HEK293T (cell line): Measurements from ENCODE around the gene U2AF2.

Source experiments
- CTCF ChIA-PET: fragments of 350-600 bp; formaldehyde crosslinking; extraction: SDS; loops from one replicate; lab custom pipeline; 2021; ENCODE audit warnings: antibody characterized with exemption, inconsistent platforms; lab: Yijun Ruan, JAX
- POLR2A ChIA-PET: fragments of 350-600 bp; formaldehyde crosslinking; extraction: SDS; loops from one replicate; lab custom pipeline; 2020; ENCODE audit warnings: antibody characterized with exemption, inconsistent platforms; lab: Yijun Ruan, JAX
- DNase-seq: peaks from one replicate; pipeline ENCODE4 v3.0.0; 2012; ENCODE audit warnings: mixed read lengths; ENCODE audit errors: extremely low spot score
- ARNT ChIP-seq: fragments of 450-650 bp; IDR thresholded peaks from 2 replicates; pipeline ENCODE4 v1.6.1; 2017; ENCODE audit warnings: mild to moderate bottlenecking
- BHLHE40 ChIP-seq: fragments of 450-650 bp; IDR thresholded peaks from 2 replicates; pipeline ENCODE4 v1.6.1; 2016; ENCODE audit warnings: mild to moderate bottlenecking, moderate library complexity, borderline replicate concordance
- CTBP1 ChIP-seq: fragments of 450-650 bp; IDR thresholded peaks from 2 replicates; pipeline ENCODE4 v1.6.1; 2016; ENCODE audit warnings: borderline replicate concordance
- ELF4 ChIP-seq: fragments of 450-650 bp; IDR thresholded peaks from 2 replicates; pipeline ENCODE4 v1.6.1; 2017; ENCODE audit warnings: antibody characterized with exemption
- FOXA1 ChIP-seq: fragments of 450-650 bp; IDR thresholded peaks from 2 replicates; pipeline ENCODE4 v1.6.1; 2016; ENCODE audit warnings: mild to moderate bottlenecking
- FOXM1 ChIP-seq: fragments of 450-650 bp; IDR thresholded peaks from 2 replicates; pipeline ENCODE4 v1.6.1; 2017; ENCODE audit warnings: mild to moderate bottlenecking, borderline replicate concordance
- HDGF ChIP-seq: fragments of 450-650 bp; IDR thresholded peaks from 2 replicates; pipeline ENCODE4 v1.6.1; 2017; ENCODE audit warnings: antibody characterized with exemption, borderline replicate concordance
- L3MBTL2 ChIP-seq: fragments of 450-650 bp; conservative IDR thresholded peaks from 2 replicates; pipeline ENCODE4 v1.6.1; 2016; ENCODE audit warnings: mild to moderate bottlenecking
- LEF1 ChIP-seq: fragments of 450-650 bp; IDR thresholded peaks from 2 replicates; pipeline ENCODE4 v1.6.1; 2017; ENCODE audit warnings: mild to moderate bottlenecking, borderline replicate concordance
- NFRKB ChIP-seq: fragments of 450-650 bp; IDR thresholded peaks from 2 replicates; pipeline ENCODE4 v1.6.1; 2016; ENCODE audit warnings: mild to moderate bottlenecking, moderate library complexity
- PKNOX1 ChIP-seq: fragments of 450-650 bp; IDR thresholded peaks from 2 replicates; pipeline ENCODE4 v1.6.1; 2016
- SP1 ChIP-seq: fragments of 450-650 bp; IDR thresholded peaks from 2 replicates; pipeline ENCODE4 v1.6.1; 2017
- SUZ12 ChIP-seq: fragments of 450-650 bp; IDR thresholded peaks from 2 replicates; pipeline ENCODE4 v1.6.1; 2016; ENCODE audit warnings: mild to moderate bottlenecking
- TARDBP ChIP-seq: fragments of 450-650 bp; IDR thresholded peaks from 2 replicates; pipeline ENCODE4 v1.6.1; 2016
- ZNF384 ChIP-seq: fragments of 450-650 bp; IDR thresholded peaks from 2 replicates; pipeline ENCODE4 v1.6.1; 2016

U2AF2 gene

GRCh38 chr19:55635856-55636440 is 18.9 kb upstream of the U2AF2 start:
- CTCF ChIA-PET, result interaction anchor here (0.6 kb wide), 2 partner anchors 18 to 36 kb away, joined by 3 to 5 read pairs; no protein-coding TSS in a partner anchor
- DNase-seq, result no peak
- POLR2A ChIA-PET, result interaction anchor here (0.6 to 2.4 kb wide), 5 partner anchors 11 to 469 kb away, joined by 3 to 12 read pairs (median 3); partner anchors contain the start of genes CCDC106, U2AF2 and ZNF784
- no peak for TF ChIP-seq ZNF384
- no peak for TF ChIP-seq NFRKB
- no peak for TF ChIP-seq ELF4
- no peak for TF ChIP-seq FOXM1

GRCh38 chr19:55636723-55637122 is 18.1 kb upstream of the U2AF2 start:
- TF ChIP-seq SP1, result no peak
- no peak for TF ChIP-seq L3MBTL2
- TF ChIP-seq ARNT, result no peak
- TF ChIP-seq ZNF384, result no peak

GRCh38 chr19:55637534-55637933 is 17.3 kb upstream of the U2AF2 start:
- no peak for TF ChIP-seq BHLHE40
- no peak for TF ChIP-seq ELF4
- no peak for TF ChIP-seq NFRKB
- TF ChIP-seq PKNOX1, result no peak
- ChIA-PET POLR2A (interaction anchor here (1.2 to 2.4 kb wide), 4 partner anchors 9 to 17 kb away, joined by 3 to 12 read pairs (median 6); partner anchors contain the start of genes U2AF2 and ZNF784), CTCF (no interaction called here)
- DNase-seq, result no peak

More at GRCh38 chr19:55636723-55637122, 18.1 kb upstream of the U2AF2 start:
- POLR2A ChIA-PET, result interaction anchor here (0.6 to 2.4 kb wide), 7 partner anchors 8 to 577 kb away, joined by 3 to 12 read pairs (median 3); partner anchors contain the start of genes U2AF2 and ZNF784
- CTCF ChIA-PET, result no interaction called here
- no peak for DNase-seq

GRCh38 chr19:55638864-55639359 is 15.9 kb upstream of the U2AF2 start:
- ChIA-PET CTCF (interaction anchor here (0.6 to 1.3 kb wide), 6 partner anchors 10 to 395 kb away, joined by 3 to 6 read pairs (median 4); partner anchors contain the start of gene U2AF2), POLR2A (interaction anchor here (0.7 to 1.8 kb wide), 2 partner anchors 15 to 35 kb away, joined by 3 read pairs; no protein-coding TSS in a partner anchor)
- peak; percentile 26 for DNase-seq
- no peak for TF ChIP-seq TARDBP
- no peak for TF ChIP-seq LEF1
- no peak for TF ChIP-seq ARNT
- no peak for TF ChIP-seq ELF4
- no peak for TF ChIP-seq PKNOX1
- TF ChIP-seq FOXA1, result no peak
- no peak for TF ChIP-seq CTBP1
- no peak for TF ChIP-seq SP1
- no peak for TF ChIP-seq NFRKB
- TF ChIP-seq HDGF, result no peak
- no peak for TF ChIP-seq FOXM1
- TF ChIP-seq SUZ12, result no peak
- TF ChIP-seq BHLHE40, result no peak

- ChIA-PET POLR2A (interaction anchor here (1.5 to 1.8 kb wide), 3 partner anchors 15 to 36 kb away, joined by 3 read pairs; partner anchors contain the start of gene U2AF2), CTCF (interaction anchor here (0.7 to 1.3 kb wide), 3 partner anchors 13 to 40 kb away, joined by 3 to 5 read pairs (median 4); partner anchors contain the start of gene ZNF524)
- peak; percentile 70 for DNase-seq
- no peak for TF ChIP-seq TARDBP
- TF ChIP-seq L3MBTL2, result peak; percentile 100
Observed at GRCh38 chr19:55640043-55640576, 14.7 kb upstream of the U2AF2 start.

- DNase-seq, result peak; percentile 66
- POLR2A ChIA-PET, result interaction anchor here (1.5 to 1.8 kb wide), 3 partner anchors 14 to 37 kb away, joined by 3 read pairs; partner anchors contain the start of gene U2AF2
- CTCF ChIA-PET, result interaction anchor here (0.7 to 1.3 kb wide), 2 partner anchors 12 to 41 kb away, joined by 4 to 5 read pairs; partner anchors contain the start of gene ZNF524
- TF ChIP-seq FOXM1 (peak; percentile 11; the same call in 1 of the 2 replicates), PKNOX1 (no peak)
Observed at GRCh38 chr19:55640577-55641425, 14.0 kb upstream of the U2AF2 start, which contains the start of gene ZNF580. Gene ZNF580, plus strand, starts transcription at chr19:55641002. Its CDS starts 1,507 bp downstream, at chr19:55642509.
